GM18861 (cell line): ENCODE data around the gene MADCAM1.
"Not testable (repeated sequence)": the region's sequence is repeated elsewhere in the genome, so short reads cannot be mapped to it uniquely, and the experiment has no call there.

Experiments
- ATAC-seq: cut with Tn5 transposase; IDR thresholded peaks from one replicate; pipeline ENCODE4 v1.9.1; 2021; ENCODE audit not compliant: unreplicated experiment

The MADCAM1 gene

GRCh38 chr19:496112-496665 is at the start of gene MADCAM1:
Gene MADCAM1 (plus strand): TSS chr19:496486. CDS start chr19:496500, 14 bp downstream.
- ATAC-seq: no peak

GRCh38 chr19:447064-447426 is 49.2 kb upstream of the MADCAM1 start:
- no peak for ATAC-seq

- no peak for ATAC-seq
Observed at GRCh38 chr19:447816-448560, 48.3 kb upstream of the MADCAM1 start.

- ATAC-seq: no peak
Observed at GRCh38 chr19:449916-450315, 46.4 kb upstream of the MADCAM1 start.

- not testable (repeated sequence) for ATAC-seq
Observed at GRCh38 chr19:450912-451481, 45.3 kb upstream of the MADCAM1 start.

- ATAC-seq: no peak
Observed at GRCh38 chr19:452829-453228, 43.5 kb upstream of the MADCAM1 start.

- ATAC-seq: no peak
Observed at GRCh38 chr19:453606-454005, 42.7 kb upstream of the MADCAM1 start.

- ATAC-seq: no peak
Observed at GRCh38 chr19:455031-455705, 41.1 kb upstream of the MADCAM1 start.

- ATAC-seq: no peak
Observed at GRCh38 chr19:455851-456546, 40.3 kb upstream of the MADCAM1 start.

GRCh38 chr19:456547-457110 is 39.7 kb upstream of the MADCAM1 start:
- no peak for ATAC-seq

GRCh38 chr19:457636-458035 is 38.6 kb upstream of the MADCAM1 start:
- ATAC-seq: no peak

GRCh38 chr19:458091-459042 is 37.9 kb upstream of the MADCAM1 start:
- ATAC-seq: no peak

- ATAC-seq: no peak
Observed at GRCh38 chr19:459724-460511, 36.4 kb upstream of the MADCAM1 start.

- ATAC-seq: no peak
Observed at GRCh38 chr19:460877-461720, 35.2 kb upstream of the MADCAM1 start, which contains the start of gene SHC2. Gene SHC2 (minus strand): TSS chr19:461033. CDS start chr19:460996, 37 bp downstream.

GRCh38 chr19:461721-462551 is 34.4 kb upstream of the MADCAM1 start:
- no peak for ATAC-seq

- ATAC-seq: no peak
Observed at GRCh38 chr19:463483-464207, 32.6 kb upstream of the MADCAM1 start.

- ATAC-seq: no peak
Observed at GRCh38 chr19:464208-464545, 32.1 kb upstream of the MADCAM1 start.
